Measurements from ENCODE around the gene ZNF683.

GRCh38 chr1:26363549-26364448 is 8.8 kb downstream of the ZNF683 start:
- peak in 2 of 3 donors; percentile 51 to 66 for TF ChIP-seq CTCF (IDR thresholded peaks at IDR 0.05)
- no peak for TF ChIP-seq POLR2A (IDR thresholded peaks at IDR 0.05)
